ENCODE data around the gene MRPS23. TPM values are rescaled to one million over a fixed set of nuclear protein-coding genes. Genes with fewer than 3 reads are reported as not detected.
"Not testable (repeated sequence)": the region's sequence is repeated elsewhere in the genome, so short reads cannot be mapped to it uniquely, and the experiment has no call there.

Gene MRPS23
- total RNA-seq, 2 experiments from 2014 or later: 27.1 to 38.4 TPM

- ChIA-PET CTCF (interaction anchor here (0.6 to 2.4 kb wide), 6 partner anchors 23 to 254 kb away, joined by 3 to 7 read pairs (median 4); partner anchors contain the start of gene SRSF1), POLR2A (no interaction called here)
These were observed 9.0 kb upstream of the MRPS23 start for GRCh38 chr17:57858838-57859237.

GRCh38 chr17:57856792-57857620 is 7.2 kb upstream of the MRPS23 start:
- H3K4me1 Mint-ChIP-seq: peaks cover 12% of the 10 kb centered on the region
- no peak for DNase-seq
- H3K36me3 Mint-ChIP-seq (ENCODE audit: low read depth): no peaks in the 10 kb centered on the region
- POLR2A ChIA-PET: interaction anchor here (0.6 kb wide), 1 partner anchor 90 kb away, joined by 4 read pairs; no protein-coding TSS in a partner anchor
- peaks cover 21% of the 10 kb centered on the region for H3K27me3 Mint-ChIP-seq
- CTCF ChIA-PET: interaction anchor here (1.3 to 2.4 kb wide), 5 partner anchors 12 to 200 kb away, joined by 3 to 7 read pairs (median 3); partner anchors contain the start of gene SRSF1
- H3K4me3 Mint-ChIP-seq: no peak overlapping the region
- no peak overlapping the region for H3K27ac Mint-ChIP-seq
- H3K9me3 Mint-ChIP-seq: no peaks in the 10 kb centered on the region

More at GRCh38 chr17:57858838-57859237, 9.0 kb upstream of the MRPS23 start:
- Mint-ChIP-seq H3K9me3 (no peaks in the 10 kb centered on the region), H3K36me3 (ENCODE audit: low read depth) (no peaks in the 10 kb centered on the region), H3K4me3 (no peak overlapping the region), H3K4me1 (peaks cover 14% of the 10 kb centered on the region), H3K27me3 (peaks cover 34% of the 10 kb centered on the region), H3K27ac (no peak overlapping the region)
- no peak for DNase-seq

DNA sequence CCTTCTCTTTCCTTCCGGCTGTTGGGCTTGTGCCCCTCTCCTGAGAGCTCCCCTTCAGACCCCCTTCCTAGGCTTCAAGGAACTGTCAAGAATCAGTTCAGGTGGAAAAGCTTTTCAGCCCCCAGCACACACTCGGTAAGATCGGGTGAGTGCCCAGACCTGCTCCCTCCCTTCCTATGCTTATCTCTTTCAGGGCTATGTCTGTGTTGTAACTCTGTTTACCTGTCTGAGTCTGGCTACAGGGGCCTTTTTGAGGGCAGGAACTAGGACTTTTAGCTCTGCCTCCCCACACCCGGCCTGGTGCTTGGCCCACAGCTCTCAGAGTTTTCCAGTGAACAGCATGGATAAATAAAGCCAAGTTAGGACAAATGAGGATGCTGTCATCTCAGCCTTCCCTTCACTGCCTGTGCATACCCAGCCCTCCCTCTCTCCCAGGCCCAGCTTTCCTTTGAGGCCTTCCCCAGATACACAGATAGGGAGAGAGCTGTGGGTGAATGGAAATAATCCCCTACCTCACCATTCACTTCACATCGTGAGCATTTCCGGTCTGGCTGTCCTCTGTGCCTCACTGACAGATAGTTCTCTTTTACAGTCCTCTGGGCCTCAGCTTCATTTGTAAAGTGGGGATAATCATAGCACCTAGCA is 5.7 kb upstream of the MRPS23 start:
- DNase-seq: no peak
- Mint-ChIP-seq H3K27me3 (peaks cover 16% of the 10 kb centered on the region), H3K27ac (no peak overlapping the region), H3K4me3 (no peak overlapping the region), H3K9me3 (no peaks in the 10 kb centered on the region), H3K36me3 (ENCODE audit: low read depth) (no peaks in the 10 kb centered on the region), H3K4me1 (peaks cover 15% of the 10 kb centered on the region)
- CTCF ChIA-PET: interaction anchor here (1.1 to 1.2 kb wide), 2 partner anchors 133 to 259 kb away, joined by 3 to 4 read pairs; partner anchors contain the start of gene VEZF1
- POLR2A ChIA-PET: interaction anchor here (0.5 kb wide), 1 partner anchor 23 kb away, joined by 3 read pairs; no protein-coding TSS in a partner anchor

DNA sequence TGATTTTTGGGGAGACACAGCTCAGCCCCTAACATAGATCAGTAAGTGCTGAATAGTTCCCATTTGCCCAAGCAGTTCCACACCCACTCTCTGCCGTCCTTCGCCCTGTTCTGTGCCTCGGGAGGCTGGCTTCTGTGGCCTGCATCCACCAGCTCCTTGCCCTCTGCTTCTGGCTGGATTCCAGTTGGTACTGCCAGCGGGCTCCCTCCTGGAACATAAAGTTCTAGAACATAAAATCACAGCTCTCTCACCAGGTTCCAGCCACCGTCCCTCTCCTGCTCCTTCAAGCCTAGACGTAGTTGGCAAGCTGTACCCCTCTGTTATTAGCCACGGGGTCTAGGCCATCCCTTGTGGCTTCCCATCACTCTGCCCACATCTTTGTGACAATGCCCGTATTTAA is 3.9 kb upstream of the MRPS23 start:
- peaks cover 8% of the 10 kb centered on the region for H3K36me3 Mint-ChIP-seq (ENCODE audit: low read depth)
- H3K4me1 Mint-ChIP-seq: peaks cover 28% of the 10 kb centered on the region
- no peak for DNase-seq
- no peak overlapping the region for H3K27ac Mint-ChIP-seq
- no peaks in the 10 kb centered on the region for H3K9me3 Mint-ChIP-seq
- ChIA-PET POLR2A (no interaction called here), CTCF (interaction anchor here (1.2 to 1.7 kb wide), 2 partner anchors 11 to 145 kb away, joined by 4 to 5 read pairs; no protein-coding TSS in a partner anchor)
- peaks cover 5% of the 10 kb centered on the region for H3K27me3 Mint-ChIP-seq
- no peak overlapping the region for H3K4me3 Mint-ChIP-seq

DNA sequence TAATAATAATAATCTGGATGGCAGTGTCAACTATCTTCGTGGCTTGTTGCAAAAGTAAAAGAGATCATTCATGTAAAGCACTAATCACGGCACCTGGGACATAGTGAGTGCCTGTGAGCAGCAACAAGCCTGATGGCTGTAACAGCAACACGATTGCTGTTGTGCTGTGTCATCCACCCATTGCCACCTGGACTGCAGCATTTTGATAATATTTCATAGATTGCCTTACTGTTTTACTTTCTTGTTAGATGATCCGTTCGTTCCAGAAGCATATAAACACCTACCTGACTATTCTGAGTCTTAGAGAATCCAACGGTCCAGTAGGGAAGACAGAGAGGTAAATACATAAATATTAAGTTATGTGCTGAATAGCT is 3.1 kb upstream of the MRPS23 start:
- no peak overlapping the region for H3K27ac Mint-ChIP-seq
- H3K4me1 Mint-ChIP-seq: peaks cover 35% of the 10 kb centered on the region
- no peak overlapping the region for H3K4me3 Mint-ChIP-seq
- POLR2A ChIA-PET: no interaction called here
- CTCF ChIA-PET: interaction anchor here (1.2 kb wide), 1 partner anchor 146 kb away, joined by 4 read pairs; no protein-coding TSS in a partner anchor
- H3K36me3 Mint-ChIP-seq (ENCODE audit: low read depth): peaks cover 8% of the 10 kb centered on the region
- H3K9me3 Mint-ChIP-seq: no peaks in the 10 kb centered on the region
- H3K27me3 Mint-ChIP-seq: no peaks in the 10 kb centered on the region
- DNase-seq: no peak

DNA sequence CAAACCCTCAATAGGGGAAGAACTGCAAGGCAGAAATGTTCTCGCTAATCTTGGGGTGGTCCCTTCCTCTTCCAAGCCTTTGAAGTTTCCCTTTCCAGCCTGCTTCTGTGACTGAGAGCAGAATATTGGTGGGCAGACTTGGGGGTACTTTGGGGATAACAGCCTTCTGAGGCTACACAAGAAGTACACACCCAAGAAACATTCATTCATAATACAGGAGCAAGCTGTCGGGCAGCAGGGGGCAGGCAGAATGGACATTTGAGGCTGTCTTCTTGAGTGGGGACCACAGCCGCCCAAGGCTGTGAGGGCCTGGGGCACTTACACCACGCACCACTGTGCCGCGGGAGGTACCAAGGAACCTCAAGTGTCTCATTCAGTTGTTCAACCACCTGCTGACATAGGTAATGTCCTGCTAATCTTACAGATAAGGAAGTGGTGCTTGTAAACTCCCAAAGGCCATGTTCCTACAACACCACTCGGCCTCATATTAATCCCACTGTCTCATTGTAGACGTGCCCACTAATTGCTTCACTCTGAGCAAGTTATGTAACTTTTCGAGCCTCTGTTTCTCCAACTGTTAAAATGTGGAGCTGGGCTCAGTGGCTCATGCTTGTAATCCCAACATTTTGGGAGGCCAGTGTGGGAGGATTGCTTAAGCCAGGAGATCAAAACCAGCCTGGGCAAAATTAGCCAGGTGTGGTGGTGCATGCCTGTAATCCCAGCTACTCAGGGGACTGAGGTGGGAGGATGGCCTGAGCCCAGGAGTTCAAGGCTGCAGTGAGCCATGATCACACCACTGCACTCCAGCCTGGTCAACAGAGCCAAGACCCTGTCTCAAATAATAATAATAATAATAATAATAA is 2.5 kb upstream of the MRPS23 start:
- POLR2A ChIA-PET: no interaction called here
- Mint-ChIP-seq H3K27ac (peak overlapping the region; percentile 71), H3K36me3 (ENCODE audit: low read depth) (peaks cover 8% of the 10 kb centered on the region), H3K4me1 (peaks cover 36% of the 10 kb centered on the region), H3K9me3 (no peaks in the 10 kb centered on the region), H3K27me3 (no peaks in the 10 kb centered on the region), H3K4me3 (peak overlapping the region; percentile 63)
- CTCF ChIA-PET: interaction anchor here (0.9 to 1.2 kb wide), 2 partner anchors 18 to 147 kb away, joined by 3 to 4 read pairs; no protein-coding TSS in a partner anchor
- DNase-seq: no peak

DNA sequence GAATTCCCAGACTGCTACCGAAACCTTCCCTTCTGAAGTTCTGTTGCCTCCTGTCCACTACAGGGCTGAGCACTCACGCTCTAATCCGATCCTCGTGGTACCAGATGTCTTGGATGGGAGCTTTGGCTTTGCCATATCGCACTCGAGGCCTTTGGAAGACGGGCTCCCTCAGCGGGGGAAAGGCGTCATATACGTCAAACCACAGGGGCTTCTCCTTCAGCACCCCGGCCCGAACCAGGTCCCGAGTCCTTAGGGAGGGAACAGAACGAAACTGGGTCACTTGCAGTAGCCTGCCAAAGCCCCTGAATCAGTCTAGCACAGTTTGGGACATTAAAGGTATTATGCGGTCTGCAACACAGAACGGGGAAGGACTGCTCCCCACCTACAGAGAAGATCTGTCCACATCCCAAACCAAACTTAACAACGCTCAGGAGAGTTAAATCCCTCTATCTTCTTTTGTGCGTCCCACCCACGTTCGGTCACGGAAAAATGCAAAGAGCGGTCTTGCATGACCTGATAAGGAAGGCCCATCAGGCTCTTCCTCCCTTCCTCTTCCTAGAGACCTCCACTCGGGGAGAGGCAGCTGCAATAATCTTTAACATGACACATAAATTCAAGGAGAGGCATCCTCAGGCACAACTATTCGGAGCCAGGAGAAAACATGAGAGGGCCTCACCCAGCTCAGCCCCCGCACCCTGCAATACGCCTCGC is 526 bp downstream of the MRPS23 start:
- Mint-ChIP-seq H3K27ac (peak overlapping the region; percentile 97), H3K27me3 (no peaks in the 10 kb centered on the region), H3K9me3 (no peaks in the 10 kb centered on the region), H3K4me3 (peak overlapping the region; percentile 88), H3K4me1 (peaks cover 41% of the 10 kb centered on the region), H3K36me3 (ENCODE audit: low read depth) (peaks cover 19% of the 10 kb centered on the region)
- ChIA-PET POLR2A (interaction anchor here (1.2 kb wide), 1 partner anchor 158 kb away, joined by 3 read pairs; the partner anchor contains the start of gene SRSF1), CTCF (interaction anchor here (0.5 to 3.0 kb wide), 11 partner anchors 10 to 157 kb away, joined by 3 to 15 read pairs (median 3); partner anchors contain the start of gene SRSF1)
- peak; percentile 10 for DNase-seq

- CTCF ChIA-PET: interaction anchor here (2.1 kb wide), 1 partner anchor 12 kb away, joined by 7 read pairs; no protein-coding TSS in a partner anchor
- H3K27me3 Mint-ChIP-seq, H3K27ac Mint-ChIP-seq, DNase-seq, H3K9me3 Mint-ChIP-seq, H3K4me3 Mint-ChIP-seq, POLR2A ChIA-PET: not testable (repeated sequence)
- Mint-ChIP-seq H3K4me1 (peaks cover 35% of the 10 kb centered on the region), H3K36me3 (ENCODE audit: low read depth) (peaks cover 22% of the 10 kb centered on the region)
These were observed 3.5 kb downstream of the MRPS23 start for GRCh38 chr17:57846056-57846945.

- Mint-ChIP-seq H3K27ac (no peak overlapping the region), H3K4me3 (no peak overlapping the region), H3K36me3 (ENCODE audit: low read depth) (peaks cover 32% of the 10 kb centered on the region), H3K4me1 (peaks cover 5% of the 10 kb centered on the region), H3K9me3 (no peaks in the 10 kb centered on the region), H3K27me3 (no peaks in the 10 kb centered on the region)
- ChIA-PET POLR2A (no interaction called here), CTCF (no interaction called here)
- no peak for DNase-seq
These were observed 7.6 kb downstream of the MRPS23 start for GRCh38 chr17:57842280-57842679.

- Mint-ChIP-seq H3K4me1 (peaks cover 6% of the 10 kb centered on the region), H3K36me3 (ENCODE audit: low read depth) (peaks cover 25% of the 10 kb centered on the region), H3K27me3 (no peaks in the 10 kb centered on the region), H3K27ac (no peak overlapping the region), H3K9me3 (no peaks in the 10 kb centered on the region), H3K4me3 (no peak overlapping the region)
- ChIA-PET POLR2A (no interaction called here), CTCF (interaction anchor here (1.1 to 3.0 kb wide), 2 partner anchors 9 to 23 kb away, joined by 3 to 10 read pairs; partner anchors contain the start of gene MRPS23)
- DNase-seq: no peak
These were observed 10.3 kb downstream of the MRPS23 start for GRCh38 chr17:57839571-57839923.

All from activated CD4-positive, alpha-beta T cell treated with anti-CD3 and anti-CD28 coated beads, Interleukin-2, amount 10 ng/mL, durations not matched to agents 7 days and 5 days (primary cell).